Prostate gland (tissue), 2 donors: ENCODE data around the gene UVRAG.

Experiments
- CTCF ChIP-seq, 4 experiments: fragments of 200-600 bp in 2 of 4; fragments of 450-650 bp in 2 of 4; sonication (generic) in 2 of 4; IDR thresholded peaks; 1 replicate in 3 of 4; 2 replicates in 1 of 4; pipeline ENCODE4 v1.5.1; 2016 to 2019; ENCODE audit warnings: antibody characterized with exemption in 4 of 4, mild to moderate bottlenecking in 2 of 4, moderate library complexity in 2 of 4
- POLR2AphosphoS5 ChIP-seq: sonication (generic); formaldehyde crosslinking; IDR thresholded peaks from one replicate; pipeline ENCODE4 v1.6.1; 2017; ENCODE audit warnings: antibody characterized with exemption

GRCh38 chr11:75986966-75987365 is 172.0 kb downstream of the UVRAG start:
- TF ChIP-seq CTCF (IDR thresholded peaks at IDR 0.05) (no peak), POLR2AphosphoS5 (no peak)
